ENCODE measurements around the gene ACKR2.

DNA sequence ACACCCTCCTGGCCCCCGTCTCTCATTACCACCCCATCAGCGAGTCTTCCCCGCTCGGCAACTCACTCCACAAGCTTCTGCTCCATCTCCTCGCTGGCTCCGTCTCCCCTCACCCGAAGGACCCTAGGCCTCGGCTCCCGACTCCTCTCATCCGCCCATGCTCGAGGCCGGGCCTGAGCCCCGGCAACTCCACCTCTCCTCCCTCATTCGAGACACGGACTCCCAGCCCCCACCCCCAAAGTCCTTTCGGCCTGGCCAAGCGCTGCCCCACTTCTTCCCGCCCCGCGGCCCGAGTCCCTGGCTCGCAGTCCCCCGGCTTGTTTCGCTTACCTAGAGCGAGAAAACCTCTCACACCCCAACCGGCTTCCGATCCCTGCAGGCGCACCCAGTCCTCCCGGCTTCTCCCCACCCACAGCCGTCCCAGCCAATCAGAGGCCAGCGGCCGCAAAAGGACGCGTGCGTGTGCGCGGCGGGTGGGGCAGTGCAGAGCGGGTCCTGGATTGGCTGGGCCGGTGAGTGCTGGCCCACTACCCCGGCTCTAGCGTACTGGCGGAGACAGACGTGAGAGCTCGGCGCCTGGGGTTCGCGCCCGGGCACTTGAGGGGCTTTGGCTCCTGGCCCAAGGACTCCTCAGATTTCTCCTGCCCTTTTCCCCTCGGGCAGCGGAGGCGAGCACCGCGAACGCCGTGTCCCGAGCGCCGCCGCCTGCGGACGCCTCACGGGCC, 5.0 kb upstream of the ACKR2 start, which contains the start of gene HIGD1A:
- TF ChIP-seq, protein P1, sequence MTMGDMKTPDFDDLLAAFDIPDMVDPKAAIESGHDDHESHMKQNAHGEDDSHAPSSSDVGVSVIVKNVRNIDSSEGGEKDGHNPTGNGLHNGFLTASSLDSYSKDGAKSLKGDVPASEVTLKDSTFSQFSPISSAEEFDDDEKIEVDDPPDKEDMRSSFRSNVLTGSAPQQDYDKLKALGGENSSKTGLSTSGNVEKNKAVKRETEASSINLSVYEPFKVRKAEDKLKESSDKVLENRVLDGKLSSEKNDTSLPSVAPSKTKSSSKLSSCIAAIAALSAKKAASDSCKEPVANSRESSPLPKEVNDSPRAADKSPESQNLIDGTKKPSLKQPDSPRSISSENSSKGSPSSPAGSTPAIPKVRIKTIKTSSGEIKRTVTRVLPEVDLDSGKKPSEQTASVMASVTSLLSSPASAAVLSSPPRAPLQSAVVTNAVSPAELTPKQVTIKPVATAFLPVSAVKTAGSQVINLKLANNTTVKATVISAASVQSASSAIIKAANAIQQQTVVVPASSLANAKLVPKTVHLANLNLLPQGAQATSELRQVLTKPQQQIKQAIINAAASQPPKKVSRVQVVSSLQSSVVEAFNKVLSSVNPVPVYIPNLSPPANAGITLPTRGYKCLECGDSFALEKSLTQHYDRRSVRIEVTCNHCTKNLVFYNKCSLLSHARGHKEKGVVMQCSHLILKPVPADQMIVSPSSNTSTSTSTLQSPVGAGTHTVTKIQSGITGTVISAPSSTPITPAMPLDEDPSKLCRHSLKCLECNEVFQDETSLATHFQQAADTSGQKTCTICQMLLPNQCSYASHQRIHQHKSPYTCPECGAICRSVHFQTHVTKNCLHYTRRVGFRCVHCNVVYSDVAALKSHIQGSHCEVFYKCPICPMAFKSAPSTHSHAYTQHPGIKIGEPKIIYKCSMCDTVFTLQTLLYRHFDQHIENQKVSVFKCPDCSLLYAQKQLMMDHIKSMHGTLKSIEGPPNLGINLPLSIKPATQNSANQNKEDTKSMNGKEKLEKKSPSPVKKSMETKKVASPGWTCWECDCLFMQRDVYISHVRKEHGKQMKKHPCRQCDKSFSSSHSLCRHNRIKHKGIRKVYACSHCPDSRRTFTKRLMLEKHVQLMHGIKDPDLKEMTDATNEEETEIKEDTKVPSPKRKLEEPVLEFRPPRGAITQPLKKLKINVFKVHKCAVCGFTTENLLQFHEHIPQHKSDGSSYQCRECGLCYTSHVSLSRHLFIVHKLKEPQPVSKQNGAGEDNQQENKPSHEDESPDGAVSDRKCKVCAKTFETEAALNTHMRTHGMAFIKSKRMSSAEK (CRISPR knock-in tag; IDR thresholded peaks at IDR 0.05; ENCODE audit: borderline replicate concordance) = no peak
- no peak for TF ChIP-seq CTCF (IDR thresholded peaks at IDR 0.05)
